SU-DHL-6 (cell line): ENCODE measurements around the gene SLC37A3.

Source experiments
- H2AFZ ChIP-seq: fragments of 200-600 bp; sonication (generic); 2 replicates; pipeline ENCODE4 v1.6.1; 2014; ENCODE audit warnings: low read depth, mild to moderate bottlenecking, moderate library complexity, mixed read lengths, antibody characterized with exemption, low read length; ENCODE audit not compliant: severe bottlenecking
- H3F3A ChIP-seq: fragments of 200-600 bp; shearing (Covaris generic); 2 replicates; pipeline ENCODE4 v1.6.0; 2016; ENCODE audit warnings: antibody characterized with exemption, mild to moderate bottlenecking; ENCODE audit not compliant: insufficient read depth
- H3K27ac ChIP-seq: fragments of 200-600 bp; sonication (generic); 2 replicates; pipeline ENCODE4 v1.5.1; 2016; ENCODE audit warnings: low read depth, mild to moderate bottlenecking, low read length, moderate library complexity, mixed read lengths
- H3K27me3 ChIP-seq: fragments of 200-600 bp; sonication (generic), shearing (Covaris generic); 2 replicates; pipeline ENCODE4 v1.6.0; 2014; ENCODE audit warnings: mild to moderate bottlenecking, low read length
- H3K36me3 ChIP-seq: fragments of 200-600 bp; sonication (generic); 2 replicates; pipeline ENCODE4 v1.6.1; 2014; ENCODE audit warnings: mild to moderate bottlenecking, low read length, mixed read lengths
- H3K4me2 ChIP-seq: fragments of 300-600, 200-600 bp; shearing (Covaris generic), sonication (generic); 2 replicates; pipeline ENCODE4 v1.6.0; 2014; ENCODE audit warnings: low read length, low read depth, mild to moderate bottlenecking; ENCODE audit not compliant: poor library complexity, severe bottlenecking
- H3K4me3 ChIP-seq: fragments of 200-600 bp; sonication (generic); 2 replicates; pipeline ENCODE4 v1.5.1; 2014; ENCODE audit warnings: antibody characterized with exemption, low read length, mild to moderate bottlenecking, mixed read lengths; ENCODE audit not compliant: insufficient read depth, poor library complexity, severe bottlenecking
- H3K79me2 ChIP-seq: fragments of 200-600 bp; sonication (generic); 2 replicates; pipeline ENCODE4 v1.6.1; 2014; ENCODE audit warnings: mild to moderate bottlenecking, low read length, moderate library complexity; ENCODE audit not compliant: insufficient read depth
- H3K9ac ChIP-seq: fragments of 200-600 bp; sonication (generic); 2 replicates; pipeline ENCODE4 v1.7.0; 2014; ENCODE audit warnings: mild to moderate bottlenecking, low read length
- H3K9me2 ChIP-seq: fragments of 200-600 bp; sonication (generic); replicated peaks from 2 replicates; pipeline ENCODE4 v1.6.1; 2014; ENCODE audit warnings: low read length; ENCODE audit not compliant: insufficient read depth
- H3K9me3 ChIP-seq: fragments of 200-600 bp; sonication (generic); 2 replicates; pipeline ENCODE4 v1.6.1; 2014; ENCODE audit warnings: low read length, mixed read lengths; ENCODE audit not compliant: insufficient read depth
- H4K20me1 ChIP-seq: fragments of 200-600 bp; sonication (generic); 2 replicates; pipeline ENCODE4 v1.6.1; 2014; ENCODE audit warnings: low read depth, mild to moderate bottlenecking, antibody characterized with exemption, low read length, moderate library complexity, mixed read lengths
- EZH2phosphoT487 ChIP-seq: fragments of 200-600 bp; sonication (generic), shearing (Covaris generic); conservative IDR thresholded peaks from 2 replicates; pipeline ENCODE4 v1.6.1; 2018; ENCODE audit warnings: mild to moderate bottlenecking, antibody characterized with exemption, low read length, moderate library complexity, mixed read lengths
- TF ChIP-seq, protein P1 (sequence below): fragments of 200-600 bp; sonication (generic); IDR thresholded peaks from one replicate; pipeline ENCODE4 v1.5.1; 2017; ENCODE audit warnings: antibody characterized with exemption, mild to moderate bottlenecking, low read length, moderate library complexity; ENCODE audit not compliant: insufficient read depth, poor library complexity, severe bottlenecking

SLC37A3 gene

DNA sequence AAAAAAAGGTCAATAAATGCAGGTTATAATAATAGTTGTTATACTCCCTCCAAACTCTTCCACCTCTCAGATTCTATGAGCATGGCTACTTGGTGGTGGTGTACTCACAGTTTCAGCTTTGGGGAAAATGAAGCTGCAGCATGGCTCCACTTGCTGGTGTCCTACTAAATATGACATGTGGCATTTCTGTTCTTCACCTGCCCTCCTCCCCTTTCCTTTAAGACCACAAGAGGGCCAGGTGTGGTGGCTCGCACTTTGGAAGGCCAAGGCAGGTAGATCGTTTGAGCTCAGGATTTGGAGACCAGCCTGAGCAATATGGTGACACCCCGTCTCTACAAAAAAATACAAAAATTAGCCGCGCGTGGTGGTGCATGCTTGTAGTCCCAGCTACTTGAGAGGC, 101.1 kb downstream of the SLC37A3 start:
- Histone ChIP-seq H3K79me2 (no peaks in the 10 kb centered on the region), H3K9ac (no peak overlapping the region), H3K9me3 (no peaks in the 10 kb centered on the region), H3K36me3 (no peaks in the 10 kb centered on the region), H3K4me2 (no peak overlapping the region), H3K9me2 (no peaks in the 10 kb centered on the region), H3K27me3 (no peaks in the 10 kb centered on the region), H3K27ac (no peak overlapping the region), H3K4me3 (no peak overlapping the region), H4K20me1 (no peaks in the 10 kb centered on the region), H2AFZ (no peak overlapping the region), H3F3A (no peaks in the 10 kb centered on the region)
- no peak for TF ChIP-seq EZH2phosphoT487
- TF ChIP-seq, protein P1, sequence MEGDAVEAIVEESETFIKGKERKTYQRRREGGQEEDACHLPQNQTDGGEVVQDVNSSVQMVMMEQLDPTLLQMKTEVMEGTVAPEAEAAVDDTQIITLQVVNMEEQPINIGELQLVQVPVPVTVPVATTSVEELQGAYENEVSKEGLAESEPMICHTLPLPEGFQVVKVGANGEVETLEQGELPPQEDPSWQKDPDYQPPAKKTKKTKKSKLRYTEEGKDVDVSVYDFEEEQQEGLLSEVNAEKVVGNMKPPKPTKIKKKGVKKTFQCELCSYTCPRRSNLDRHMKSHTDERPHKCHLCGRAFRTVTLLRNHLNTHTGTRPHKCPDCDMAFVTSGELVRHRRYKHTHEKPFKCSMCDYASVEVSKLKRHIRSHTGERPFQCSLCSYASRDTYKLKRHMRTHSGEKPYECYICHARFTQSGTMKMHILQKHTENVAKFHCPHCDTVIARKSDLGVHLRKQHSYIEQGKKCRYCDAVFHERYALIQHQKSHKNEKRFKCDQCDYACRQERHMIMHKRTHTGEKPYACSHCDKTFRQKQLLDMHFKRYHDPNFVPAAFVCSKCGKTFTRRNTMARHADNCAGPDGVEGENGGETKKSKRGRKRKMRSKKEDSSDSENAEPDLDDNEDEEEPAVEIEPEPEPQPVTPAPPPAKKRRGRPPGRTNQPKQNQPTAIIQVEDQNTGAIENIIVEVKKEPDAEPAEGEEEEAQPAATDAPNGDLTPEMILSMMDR = no peak

DNA sequence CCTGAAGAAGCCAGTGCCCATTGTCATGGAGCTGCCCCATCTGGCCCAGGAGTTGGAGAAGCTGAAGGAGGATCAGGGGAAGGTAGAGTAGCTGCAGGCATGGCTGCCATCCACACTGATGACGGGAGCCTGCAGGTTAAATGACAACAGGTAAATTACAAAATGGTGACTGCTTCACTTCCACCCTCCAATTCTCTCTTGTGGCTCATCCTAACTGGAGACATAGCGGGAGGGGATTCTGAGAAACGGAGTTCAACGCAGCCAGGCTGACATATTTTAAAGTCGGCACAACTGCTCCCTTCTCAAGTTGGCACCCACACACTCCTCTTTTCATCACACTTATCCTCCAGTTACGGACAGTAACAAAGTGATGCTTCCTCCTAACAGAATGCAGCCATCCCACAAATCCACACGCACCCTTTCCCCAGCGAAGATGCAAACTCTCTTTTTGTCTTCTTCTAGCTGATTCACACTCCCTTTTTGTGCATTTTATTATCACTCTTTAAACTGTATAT, 103.0 kb downstream of the SLC37A3 start:
- no peak overlapping the region for H3K4me3 ChIP-seq
- H3K9me3 ChIP-seq = no peaks in the 10 kb centered on the region
- no peak overlapping the region for H3K27ac ChIP-seq
- no peaks in the 10 kb centered on the region for H3K27me3 ChIP-seq
- no peaks in the 10 kb centered on the region for H3K9me2 ChIP-seq
- H3K36me3 ChIP-seq = no peaks in the 10 kb centered on the region
- H3K9ac ChIP-seq = no peak overlapping the region
- no peak for TF ChIP-seq EZH2phosphoT487
- TF ChIP-seq, protein P1 = no peak
- H2AFZ ChIP-seq = no peak overlapping the region
- no peak overlapping the region for H3K4me2 ChIP-seq
- no peaks in the 10 kb centered on the region for H3F3A ChIP-seq
- no peaks in the 10 kb centered on the region for H3K79me2 ChIP-seq
- H4K20me1 ChIP-seq = no peaks in the 10 kb centered on the region

GRCh38 chr7:140294454-140294853, 103.9 kb downstream of the SLC37A3 start:
- TF ChIP-seq, protein P1 = no peak
- no peak for TF ChIP-seq EZH2phosphoT487
- Histone ChIP-seq H3K27ac (no peak overlapping the region), H3K36me3 (no peaks in the 10 kb centered on the region), H3K9ac (no peak overlapping the region), H3K4me3 (no peak overlapping the region), H2AFZ (no peak overlapping the region), H3K9me3 (no peaks in the 10 kb centered on the region), H3K27me3 (no peaks in the 10 kb centered on the region), H4K20me1 (no peaks in the 10 kb centered on the region), H3K9me2 (no peaks in the 10 kb centered on the region), H3K79me2 (no peaks in the 10 kb centered on the region), H3K4me2 (no peak overlapping the region), H3F3A (no peaks in the 10 kb centered on the region)
